ENCODE measurements around the gene FAM181A.
A peak's percentile ranks its signal among the peaks of the same experiment; 100 is the strongest.

Gene FAM181A

DNA sequence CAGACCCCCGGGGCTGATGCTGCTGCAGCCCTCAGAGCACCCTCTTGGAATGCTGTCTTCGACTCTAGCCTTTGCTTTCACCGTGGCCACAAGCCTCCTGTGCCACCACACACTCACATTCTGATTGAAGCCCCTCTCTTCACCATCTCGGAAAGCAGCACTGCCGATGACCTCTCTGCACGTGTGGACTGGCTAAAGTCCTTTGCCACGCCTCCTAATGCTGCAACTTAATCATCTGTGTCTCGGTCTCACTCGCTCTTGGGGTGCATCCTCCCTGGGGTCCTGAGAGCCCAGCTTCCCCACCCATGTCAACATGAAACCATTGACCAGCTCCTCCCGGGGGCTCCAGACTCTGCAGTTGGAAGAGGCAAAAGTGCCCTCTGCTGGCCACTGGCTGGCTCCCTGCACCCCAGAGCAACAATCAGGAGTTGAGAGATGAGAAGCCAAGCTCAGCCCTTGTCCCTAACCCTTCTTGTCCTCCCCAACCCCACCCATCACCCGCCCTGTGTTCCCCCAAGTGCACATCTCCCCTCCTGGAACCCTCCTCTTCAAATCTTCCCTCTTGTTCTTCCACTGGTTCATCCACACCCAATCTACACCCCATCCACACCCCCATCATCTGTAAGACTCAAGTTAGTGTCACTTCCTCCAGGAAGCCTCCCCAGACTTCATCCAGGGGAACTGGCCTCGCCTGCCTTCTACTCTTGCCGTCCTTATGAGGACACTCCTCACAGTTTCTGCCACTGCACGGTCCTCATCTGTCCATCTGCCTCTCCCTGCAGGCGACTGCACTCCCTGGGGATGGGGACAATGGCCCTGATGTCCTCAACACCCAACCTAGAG, 23.6 kb upstream of the FAM181A start:
- no peak for DNase-seq (ENCODE audit: low spot score)

DNA sequence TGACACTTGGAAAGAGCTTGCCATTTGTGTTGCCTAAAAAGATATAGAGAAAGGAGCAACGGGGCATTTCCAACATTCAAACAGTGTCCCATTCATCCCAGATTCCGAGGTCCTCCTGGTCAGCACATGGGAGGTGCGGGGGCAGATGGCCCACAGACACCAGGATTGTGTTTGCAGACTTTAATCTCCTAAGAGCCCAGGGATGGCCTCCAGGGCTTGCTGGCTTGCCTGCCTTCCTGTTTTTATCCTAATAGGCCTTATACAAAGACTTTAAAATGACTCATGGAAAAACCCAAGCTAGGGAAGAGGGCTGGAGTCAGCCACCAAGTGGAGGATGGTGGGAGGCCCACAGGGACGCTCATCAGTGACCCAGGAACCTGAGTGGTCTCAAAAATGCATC, 21.5 kb upstream of the FAM181A start:
- peak; percentile 35 for DNase-seq (ENCODE audit: low spot score)

DNA sequence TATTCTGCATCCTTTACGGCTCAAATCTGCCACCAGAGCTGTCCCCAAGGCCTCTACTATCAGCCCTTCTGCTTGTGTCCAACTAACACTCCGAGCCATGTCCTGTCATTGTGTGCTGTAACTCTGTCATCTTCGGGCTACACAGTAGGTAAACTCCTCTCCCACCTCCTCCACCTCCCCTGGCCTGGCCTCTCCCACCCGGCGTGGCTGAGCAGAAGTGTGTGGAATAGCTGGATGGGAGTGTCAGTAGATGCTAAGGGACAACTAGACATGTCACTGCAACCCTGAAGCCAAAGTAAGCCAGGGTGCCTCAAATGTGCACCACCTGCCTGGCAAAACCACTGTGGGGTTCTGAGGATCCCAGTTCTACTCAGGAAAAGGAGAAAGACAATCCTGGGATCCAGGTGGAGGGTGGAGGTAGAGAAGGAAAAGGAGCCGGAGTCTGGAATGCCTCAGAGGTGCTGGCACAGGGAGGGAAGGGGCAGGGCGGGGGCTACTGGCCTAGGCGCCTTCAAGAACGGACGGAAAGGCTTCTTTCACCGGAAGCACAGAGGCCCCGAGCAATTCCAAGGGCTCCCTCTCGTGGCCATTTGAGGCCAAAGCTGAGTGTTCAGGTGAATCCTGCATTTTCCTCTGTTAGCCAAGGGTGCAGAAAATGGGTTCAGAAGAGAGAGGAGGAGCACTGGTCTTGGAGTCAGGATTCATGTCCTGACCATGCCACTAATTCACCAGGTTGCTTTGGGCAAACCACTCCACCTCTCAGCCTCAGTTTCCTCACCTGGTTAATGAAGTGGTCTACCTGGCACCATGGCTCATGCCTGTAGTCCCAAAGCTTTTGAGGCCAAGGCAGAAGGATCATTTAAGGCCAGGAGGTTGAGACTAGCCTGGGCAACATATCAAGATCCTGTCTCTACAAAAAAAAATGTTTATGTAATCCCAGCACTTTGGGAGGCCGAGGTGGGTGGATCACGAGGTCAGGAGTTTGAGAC, 20.5 kb upstream of the FAM181A start:
- peak; percentile 37 for DNase-seq (ENCODE audit: low spot score)

DNA sequence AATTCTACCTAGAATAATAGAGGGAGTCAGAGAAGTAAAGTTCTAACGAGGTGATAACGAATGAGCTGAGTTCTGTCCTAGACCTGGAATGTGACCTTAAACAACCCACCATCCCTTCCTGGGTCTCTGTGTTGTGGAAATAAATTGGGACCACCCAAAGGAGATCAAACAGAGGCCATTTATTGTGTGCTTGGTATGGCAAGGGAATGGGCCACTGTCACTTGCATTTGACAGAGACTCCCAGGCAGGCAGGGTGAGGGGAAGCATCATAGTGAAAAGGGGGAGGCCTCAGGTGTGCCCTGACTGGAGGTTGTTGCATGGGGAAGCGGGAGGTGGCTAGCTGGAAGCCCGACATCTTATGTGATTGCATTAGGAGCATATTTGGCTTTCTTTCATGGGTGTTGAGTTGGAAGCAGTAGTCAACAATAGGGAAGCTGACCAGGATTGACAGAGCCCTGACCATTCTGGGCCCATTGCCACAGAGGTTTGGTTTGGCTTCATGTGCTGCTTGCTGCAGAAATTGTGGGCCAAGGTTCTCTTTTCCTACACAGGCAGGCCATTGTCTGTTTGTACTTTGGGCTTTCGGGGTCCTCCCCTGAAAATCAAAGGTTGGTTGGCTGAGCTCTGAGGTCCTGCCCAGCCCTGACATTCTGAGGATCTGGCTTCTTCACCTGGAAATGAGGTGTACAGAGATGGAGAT, 17.6 kb upstream of the FAM181A start:
- no peak for DNase-seq (ENCODE audit: low spot score)

DNA sequence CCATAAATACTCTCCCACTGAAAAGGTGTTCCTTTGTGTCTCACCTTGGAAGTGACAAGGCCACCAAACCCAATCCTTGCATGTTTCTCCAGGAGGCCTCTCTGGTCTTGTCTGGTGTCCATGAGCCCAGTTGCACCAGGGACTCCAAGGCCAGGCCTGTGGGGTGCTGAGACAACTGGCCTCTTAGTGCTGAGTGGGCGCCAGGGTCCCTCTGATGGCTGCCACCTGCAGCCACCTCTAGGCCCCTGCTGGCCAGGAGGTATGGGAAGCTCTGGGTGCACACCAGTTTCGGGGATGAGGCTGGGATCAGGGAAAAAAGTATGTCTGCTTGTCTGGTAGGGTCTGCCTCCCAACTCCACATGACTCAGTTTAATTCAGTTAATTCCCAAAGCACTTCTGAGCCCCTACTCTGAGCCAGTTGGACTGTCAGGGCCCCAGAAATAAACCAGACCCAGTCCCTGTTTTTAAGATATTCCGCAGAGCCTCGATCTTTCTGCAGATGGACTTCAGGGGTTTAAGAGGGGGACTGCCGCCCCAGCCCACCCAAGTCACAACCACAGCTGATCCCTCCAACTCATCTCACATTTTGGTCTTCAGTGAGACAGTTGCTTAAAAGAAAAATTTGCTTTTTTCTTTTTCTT, 15.0 kb upstream of the FAM181A start:
- no peak for DNase-seq (ENCODE audit: low spot score)

DNA sequence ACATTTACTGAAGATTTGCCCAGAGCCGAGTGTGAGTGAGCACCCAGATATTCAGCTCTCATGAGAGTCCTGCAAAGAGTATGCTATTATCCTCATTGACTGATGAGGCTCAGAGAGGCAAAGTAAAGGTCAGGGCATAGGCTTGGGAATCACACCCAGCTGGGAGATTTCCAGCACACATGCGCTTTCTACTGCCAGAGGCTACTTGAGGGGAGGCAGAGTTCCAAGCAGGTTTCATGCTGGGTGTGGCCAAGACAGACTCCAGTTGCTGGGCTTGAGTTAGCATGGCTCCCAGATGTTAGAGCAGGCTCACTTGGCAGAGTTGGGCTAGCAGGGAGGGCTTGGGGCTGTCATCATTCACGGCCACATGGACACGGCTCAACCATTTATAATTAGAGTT, 14.4 kb upstream of the FAM181A start:
- no peak for DNase-seq (ENCODE audit: low spot score)

DNA sequence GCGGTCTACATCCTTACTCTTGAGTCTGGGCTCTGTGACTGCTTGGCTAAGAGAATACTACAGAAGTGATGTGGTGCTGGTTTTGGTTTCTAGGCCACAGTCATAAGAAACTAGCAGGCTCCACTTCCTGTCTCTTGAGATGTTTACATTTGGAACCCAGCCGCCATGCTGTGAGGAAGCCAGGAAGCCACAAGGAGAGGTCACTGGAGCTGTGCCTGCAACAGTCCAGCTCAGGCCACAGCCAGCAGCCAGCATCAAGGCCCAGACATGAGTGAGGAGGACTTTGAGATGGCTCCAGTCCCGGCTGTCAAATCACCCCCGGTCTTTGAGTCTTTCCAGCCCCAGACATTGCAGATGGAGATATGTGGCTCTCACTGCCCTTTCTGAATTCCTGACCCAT, 12.9 kb upstream of the FAM181A start:
- no peak for DNase-seq (ENCODE audit: low spot score)

DNA sequence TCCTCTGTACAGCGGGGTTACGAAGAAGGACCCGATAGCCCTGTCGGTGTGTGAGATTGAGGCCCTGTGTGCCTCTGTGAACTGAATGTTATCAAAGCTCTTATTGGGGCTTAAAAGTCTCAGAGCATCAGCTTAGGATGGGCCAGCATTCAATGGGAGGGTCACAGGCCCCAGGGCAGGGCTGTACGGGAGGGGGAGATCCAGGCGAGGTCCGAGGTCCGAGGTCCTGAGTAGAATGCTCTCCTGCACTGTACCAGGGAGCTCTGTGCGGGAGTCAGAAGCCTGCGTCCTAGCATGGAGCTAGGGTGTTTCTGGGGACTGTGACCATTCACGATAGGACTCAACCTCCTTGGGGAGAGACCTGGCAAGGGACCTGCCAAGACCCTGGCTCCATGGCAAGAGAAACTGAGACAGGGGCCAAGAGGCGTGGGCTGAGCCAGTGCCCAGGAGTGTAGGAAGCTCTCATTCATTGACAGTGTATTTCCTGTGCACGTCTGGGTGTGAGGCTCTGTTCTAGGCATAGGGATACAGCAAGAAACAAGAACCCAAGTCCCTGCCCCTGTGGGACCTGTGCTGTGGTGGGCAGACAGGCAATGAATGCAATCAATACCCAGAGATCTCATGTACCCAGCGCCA, 12.0 kb upstream of the FAM181A start:
- DNase-seq (ENCODE audit: low spot score) = no peak

DNA sequence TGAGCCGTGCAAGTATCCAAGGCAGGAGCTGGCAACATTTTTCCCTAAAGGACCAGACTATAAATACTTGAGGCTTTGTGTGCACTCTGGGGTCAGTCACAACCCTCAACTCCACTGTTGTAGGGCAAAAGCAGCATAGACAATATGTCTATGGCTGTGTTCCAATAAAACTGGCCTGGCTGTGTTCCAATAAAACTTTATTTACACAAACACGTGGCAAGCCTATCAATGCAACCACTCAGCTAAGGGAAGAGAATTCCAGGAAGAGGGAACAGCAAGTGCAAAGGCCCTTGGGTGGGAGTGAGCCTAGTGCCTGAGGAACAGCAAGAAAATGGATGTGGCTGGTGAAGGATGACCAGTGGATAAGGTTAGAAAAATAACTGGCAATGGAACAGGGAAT, 11.3 kb upstream of the FAM181A start:
- no peak for DNase-seq (ENCODE audit: low spot score)

DNA sequence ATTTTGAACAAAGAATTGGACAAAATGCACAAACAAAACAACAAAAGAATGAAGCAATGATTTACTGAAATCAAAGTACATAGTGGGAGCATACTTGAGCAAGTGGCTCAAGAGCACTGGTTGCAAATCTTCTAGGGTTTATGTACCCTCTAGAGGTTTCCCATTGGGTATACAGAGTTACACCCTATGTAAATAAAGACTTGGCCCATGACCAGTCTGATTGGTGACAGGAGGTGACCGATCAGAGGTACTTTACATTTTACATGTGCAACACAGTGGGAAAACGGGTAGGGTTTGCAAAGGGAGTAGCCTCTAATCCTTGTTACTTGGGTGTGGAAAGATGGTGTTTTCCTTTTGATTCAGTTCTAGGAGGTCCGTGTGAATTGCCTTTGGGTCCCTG, 10.6 kb upstream of the FAM181A start:
- no peak for DNase-seq (ENCODE audit: low spot score)

DNA sequence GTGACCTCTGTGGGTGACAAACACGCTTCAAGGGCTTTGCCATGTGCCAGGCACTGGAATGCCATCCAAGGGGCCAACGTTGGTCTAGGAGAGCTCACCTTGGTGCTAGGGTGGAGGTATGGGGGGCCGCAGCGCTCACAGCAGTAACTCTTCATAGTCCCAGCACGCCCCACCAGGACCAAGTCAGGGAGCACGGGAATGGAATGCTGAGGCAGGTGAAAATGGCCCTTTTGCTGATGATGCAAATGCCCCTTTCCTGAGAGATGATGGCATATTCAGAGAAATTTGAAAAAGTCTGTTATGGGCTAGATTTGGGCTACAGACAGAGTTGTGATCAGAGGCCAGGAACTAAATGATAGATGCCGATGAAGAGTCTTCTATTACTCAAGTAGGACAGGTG, 10.0 kb upstream of the FAM181A start:
- no peak for DNase-seq (ENCODE audit: low spot score)

DNA sequence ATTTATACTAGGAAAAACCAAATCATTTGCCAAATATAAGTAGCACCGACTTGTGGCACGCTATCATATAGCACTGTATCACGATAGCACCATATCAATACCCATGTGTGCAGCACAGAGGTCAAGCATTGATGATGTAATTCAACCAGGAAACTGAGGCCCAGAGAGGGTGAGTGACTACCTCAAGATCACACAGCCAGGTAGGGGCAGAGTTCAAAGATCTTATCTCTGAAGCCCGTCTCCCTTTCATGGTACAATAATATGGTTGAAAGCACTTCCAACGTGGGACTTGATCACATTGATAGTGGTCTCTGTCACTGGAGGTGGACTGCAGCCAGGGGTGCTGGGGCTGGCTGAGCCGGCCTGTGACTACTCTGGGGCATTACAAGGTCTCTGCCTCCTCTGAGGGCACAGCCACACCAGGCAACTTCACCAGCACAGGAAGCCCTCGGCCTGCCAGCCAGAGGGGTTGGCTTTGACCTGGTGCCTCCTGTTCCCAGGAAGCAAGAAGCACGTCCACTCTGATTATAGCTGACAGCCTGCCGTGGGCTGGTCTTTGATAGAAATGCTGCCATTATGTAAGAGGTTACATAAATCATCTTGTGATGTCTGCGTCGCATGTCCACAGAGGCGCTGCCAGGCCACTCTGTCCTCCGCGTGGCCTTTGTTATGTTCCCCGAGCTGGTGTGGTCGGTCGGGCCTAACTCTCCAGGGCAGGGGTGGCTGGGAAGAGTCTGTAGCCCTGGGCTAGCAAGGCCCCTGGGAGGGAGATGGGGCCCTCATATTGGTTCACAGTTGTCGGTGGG, 5.9 kb upstream of the FAM181A start:
- no peak for DNase-seq (ENCODE audit: low spot score)

DNA sequence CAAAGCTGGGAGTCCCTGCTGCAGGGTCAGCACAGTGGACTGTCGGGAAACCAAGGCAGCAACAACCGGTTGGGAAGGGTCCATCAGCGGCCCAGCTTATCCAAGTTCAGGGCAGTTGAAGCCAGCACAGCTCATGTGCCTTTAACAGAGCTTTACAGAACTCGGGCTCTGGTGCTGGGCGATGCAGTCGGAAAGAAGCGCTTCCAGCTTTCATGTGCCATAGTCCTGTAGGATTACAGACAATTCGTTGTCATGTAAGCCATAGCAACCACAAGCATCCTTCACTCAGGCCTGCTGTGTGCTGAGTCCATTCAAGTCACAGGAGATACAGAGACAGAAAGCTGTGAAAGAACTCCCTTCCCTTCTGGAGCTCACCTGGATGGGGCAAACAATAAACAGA, 3.5 kb upstream of the FAM181A start:
- no peak for DNase-seq (ENCODE audit: low spot score)

DNA sequence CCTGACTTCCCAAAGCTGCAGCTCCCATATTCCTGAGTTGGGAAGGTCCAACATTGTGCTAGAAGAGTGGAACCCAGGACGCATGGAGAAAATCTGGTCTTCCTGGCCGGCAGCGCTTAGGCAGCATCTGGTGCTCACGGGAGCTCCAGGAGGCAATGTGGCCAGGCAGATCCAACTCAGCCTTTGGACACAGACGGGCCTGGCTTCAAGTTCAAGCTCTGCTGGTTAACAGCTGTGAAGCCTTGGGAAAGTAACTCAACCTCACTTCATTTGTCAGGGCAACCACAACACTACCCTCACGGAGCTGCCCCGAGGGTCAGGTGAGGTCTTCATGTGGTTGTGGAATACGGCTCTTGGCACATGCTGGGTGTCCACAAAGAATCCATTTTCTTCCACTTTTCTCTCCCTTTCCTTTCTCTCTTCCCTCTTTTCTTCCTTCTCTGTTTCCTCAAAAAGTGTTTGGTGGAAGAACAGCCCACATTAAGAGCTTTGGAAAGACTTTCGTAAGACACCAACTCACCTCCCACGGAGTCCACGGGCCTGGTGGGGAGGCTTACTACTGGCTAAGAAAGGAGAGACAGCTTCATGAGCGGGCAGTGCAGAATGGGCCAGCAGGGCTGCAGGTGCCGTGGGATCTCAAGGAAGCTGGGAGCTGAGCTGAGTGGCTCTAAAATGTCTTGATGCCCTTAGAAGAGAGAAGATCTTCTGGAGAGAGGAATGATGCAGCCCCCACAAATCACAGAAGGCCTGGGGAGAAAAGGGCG, 2.4 kb upstream of the FAM181A start:
- no peak for DNase-seq (ENCODE audit: low spot score)

DNA sequence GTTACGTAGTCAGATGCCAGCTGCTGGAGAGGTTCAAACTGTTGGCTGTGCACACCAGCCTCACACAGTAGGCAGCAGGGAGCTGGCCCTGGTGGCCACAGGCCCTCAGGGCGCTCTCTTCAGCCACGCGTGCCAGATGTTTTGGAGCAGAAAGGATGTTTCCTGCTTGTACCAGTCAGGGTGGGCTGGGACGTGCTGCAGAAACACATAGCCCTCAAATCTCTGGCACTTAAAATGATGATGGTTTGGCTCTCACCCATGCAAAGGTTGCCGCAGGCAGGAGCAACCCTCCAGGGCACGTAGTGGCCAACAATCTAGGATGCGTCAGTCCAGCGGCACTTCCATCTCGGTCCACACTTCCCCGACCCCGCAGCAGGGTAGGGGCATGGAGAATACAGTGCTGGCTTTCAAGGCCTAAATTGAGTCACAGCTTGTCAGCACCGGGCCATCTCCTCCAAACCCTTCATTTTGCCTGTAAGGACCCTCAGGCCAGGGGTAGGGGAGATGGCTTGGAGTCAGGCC, 1.7 kb upstream of the FAM181A start:
- DNase-seq (ENCODE audit: low spot score) = no peak

DNA sequence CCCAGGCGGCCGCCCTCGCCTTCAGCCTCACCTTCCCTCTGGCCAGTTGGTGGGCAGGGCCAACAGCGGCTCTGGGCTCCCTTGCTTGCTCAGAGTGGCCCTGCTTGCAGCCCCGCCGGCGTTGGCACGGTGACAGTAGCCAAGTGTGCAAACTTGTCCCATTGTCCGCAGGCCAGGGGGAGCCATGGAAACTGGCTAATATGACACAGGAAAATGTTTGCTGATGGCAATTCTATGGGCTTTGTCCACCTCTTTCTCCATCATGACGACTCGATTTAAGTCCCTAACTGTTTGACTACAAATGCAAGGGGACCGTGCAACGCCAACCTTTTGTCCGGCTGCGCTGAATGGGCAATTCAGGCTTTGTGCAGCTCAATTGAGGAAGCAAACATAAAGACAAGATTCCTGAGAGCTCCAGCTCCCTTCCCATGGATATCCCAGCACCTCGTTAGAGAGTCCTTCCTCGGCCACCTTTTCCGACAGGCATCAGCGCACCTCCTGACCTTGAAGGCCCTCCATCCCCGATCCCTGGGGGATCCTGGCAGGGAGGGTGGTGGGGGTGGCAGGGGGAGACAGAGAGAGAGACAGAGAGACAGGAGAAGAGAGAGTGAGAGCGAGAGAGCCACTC, 785 bp upstream of the FAM181A start:
- DNase-seq (ENCODE audit: low spot score) = no peak

DNA sequence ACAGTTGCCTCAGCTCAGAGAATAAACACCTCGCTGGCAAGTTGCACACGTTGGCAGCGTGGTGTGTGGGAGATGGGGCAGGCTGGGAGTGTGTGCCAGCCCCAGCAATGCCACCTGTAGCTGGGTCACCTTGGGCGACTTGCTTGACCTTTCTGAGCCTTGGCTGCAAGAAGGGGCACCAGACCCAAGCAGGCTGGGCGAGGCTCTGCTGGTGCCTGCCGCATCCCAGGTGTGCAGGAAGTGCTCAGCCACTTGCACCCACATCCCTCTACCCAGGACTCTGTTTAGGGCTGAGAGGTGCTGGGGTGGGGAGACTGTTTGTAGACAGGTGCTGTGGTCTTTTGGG, 629 bp downstream of the FAM181A start:
- no peak for DNase-seq (ENCODE audit: low spot score)

DNA sequence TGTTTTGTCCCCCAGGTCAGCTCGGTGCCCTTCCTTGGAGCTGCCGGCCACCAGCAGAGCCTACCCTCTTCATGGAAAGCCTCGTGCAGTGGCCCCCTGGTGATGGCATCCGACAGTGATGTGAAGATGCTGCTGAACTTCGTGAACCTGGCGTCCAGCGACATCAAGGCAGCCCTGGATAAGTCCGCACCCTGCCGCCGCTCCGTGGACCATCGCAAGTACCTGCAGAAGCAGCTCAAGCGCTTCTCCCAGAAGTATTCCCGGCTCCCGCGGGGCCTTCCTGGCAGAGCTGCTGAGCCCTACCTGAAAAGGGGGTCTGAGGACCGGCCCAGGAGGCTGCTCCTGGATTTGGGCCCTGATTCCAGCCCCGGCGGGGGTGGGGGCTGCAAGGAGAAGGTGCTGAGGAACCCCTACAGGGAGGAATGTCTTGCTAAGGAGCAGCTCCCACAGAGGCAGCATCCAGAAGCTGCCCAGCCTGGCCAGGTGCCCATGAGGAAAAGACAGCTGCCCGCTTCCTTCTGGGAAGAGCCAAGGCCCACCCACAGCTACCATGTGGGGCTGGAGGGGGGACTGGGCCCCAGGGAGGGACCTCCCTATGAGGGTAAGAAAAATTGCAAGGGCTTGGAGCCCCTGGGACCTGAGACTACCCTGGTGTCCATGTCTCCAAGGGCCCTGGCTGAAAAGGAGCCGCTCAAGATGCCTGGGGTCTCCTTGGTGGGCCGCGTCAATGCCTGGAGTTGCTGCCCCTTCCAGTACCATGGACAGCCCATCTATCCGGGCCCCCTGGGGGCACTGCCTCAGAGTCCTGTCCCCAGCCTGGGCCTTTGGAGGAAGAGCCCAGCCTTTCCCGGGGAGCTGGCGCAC, 1.3 kb downstream of the FAM181A start:
- DNase-seq (ENCODE audit: low spot score) = no peak
